K562 (cell line): ENCODE results near the gene PRM2. TPM values are rescaled to one million over a fixed set of nuclear protein-coding genes. Genes with fewer than 3 reads are reported as not detected.

Source experiments
- DACH1 ChIP-seq: fragments of 450-650 bp; IDR thresholded peaks from 2 replicates; pipeline ENCODE4 v1.6.1; 2018; ENCODE audit not compliant: partially characterized antibody
- ELF1 ChIP-seq: fragments of 200-800 bp; sonication (Bioruptor generic); IDR thresholded peaks from 2 replicates; pipeline ENCODE4 v1.6.1; 2016; ENCODE audit warnings: missing genetic modification characterization, missing compliant biosample characterization
- EWSR1 ChIP-seq: fragments of 450-650 bp; IDR thresholded peaks from 2 replicates; pipeline ENCODE4 v1.6.1; 2018; ENCODE audit warnings: borderline replicate concordance, mild to moderate bottlenecking, low read depth, moderate library complexity; ENCODE audit not compliant: partially characterized antibody
- HMG20B ChIP-seq: fragments of 250-450 bp; sonication (Bioruptor Pico); IDR thresholded peaks from 2 replicates; pipeline ENCODE4 v1.5.0; 2021; ENCODE audit warnings: mild to moderate bottlenecking
- KAT8 ChIP-seq: fragments of 450-650 bp; IDR thresholded peaks from 2 replicates; pipeline ENCODE4 v1.6.1; 2016; ENCODE audit warnings: low read depth, mild to moderate bottlenecking
- MAZ ChIP-seq, 2 experiments: fragments of 450-650 bp in 1 of 2; sonication (generic) in 1 of 2; formaldehyde crosslinking; IDR thresholded peaks in 1 of 2; conservative IDR thresholded peaks in 1 of 2; 2 replicates each; pipeline versions ENCODE4 v1.4.0 to v1.5.0; 2020; ENCODE audit warnings: mild to moderate bottlenecking in 1 of 2, missing genetic modification reagents in 1 of 2
- MED1 ChIP-seq: sonication (generic); formaldehyde crosslinking; IDR thresholded peaks from 2 replicates; pipeline ENCODE4 v1.8.1; 2023; ENCODE audit warnings: missing genetic modification reagents, borderline replicate concordance
- MYBL2 ChIP-seq, 2 experiments: fragments of 450-650 bp in 1 of 2; sonication (generic) in 1 of 2; formaldehyde crosslinking in 1 of 2; IDR thresholded peaks; 2 replicates each; pipeline versions ENCODE4 v1.6.1 to v1.8.1; 2017 to 2022; ENCODE audit warnings: borderline replicate concordance in 1 of 2, inconsistent platforms in 1 of 2, low read depth in 1 of 2, mild to moderate bottlenecking in 1 of 2, missing genetic modification reagents in 1 of 2, moderate library complexity in 1 of 2
- NBN ChIP-seq: fragments of 450-650 bp; IDR thresholded peaks from 2 replicates; pipeline ENCODE4 v1.6.1; 2016; ENCODE audit warnings: low read depth, mild to moderate bottlenecking
- OTX1 ChIP-seq: fragments of 450-650 bp; formaldehyde crosslinking; IDR thresholded peaks from 2 replicates; pipeline ENCODE4 v1.4.0; 2022; ENCODE audit warnings: mild to moderate bottlenecking
- POLR3A ChIP-seq: IDR thresholded peaks from 2 replicates; pipeline ENCODE4 v1.6.1; 2011; ENCODE audit warnings: borderline replicate concordance, mild to moderate bottlenecking, moderate library complexity; ENCODE audit not compliant: insufficient read length, insufficient read depth; ENCODE audit errors: extremely low read depth
- PRMT5 ChIP-seq: sonication (generic); formaldehyde crosslinking; IDR thresholded peaks from 2 replicates; pipeline ENCODE4 v1.5.0; 2020; ENCODE audit warnings: missing genetic modification reagents
- SMARCA4 ChIP-seq: fragments of 450-650 bp; IDR thresholded peaks from 2 replicates; pipeline ENCODE4 v1.6.1; 2016
- SNIP1 ChIP-seq: fragments of 450-650 bp; IDR thresholded peaks from 2 replicates; pipeline ENCODE4 v1.7.1; 2017; ENCODE audit warnings: low read depth, mild to moderate bottlenecking
- SREBF1 ChIP-seq: fragments of 150-350 bp; IDR thresholded peaks from 2 replicates; pipeline ENCODE4 v1.6.1; 2014; ENCODE audit warnings: antibody characterized with exemption, low read depth, low read length, borderline replicate concordance
- ZBTB1 ChIP-seq: sonication (generic); formaldehyde crosslinking; IDR thresholded peaks from 2 replicates; pipeline ENCODE4 v1.8.1; 2023; ENCODE audit warnings: missing genetic modification reagents, low read depth, mild to moderate bottlenecking, borderline replicate concordance
- ZNF507 ChIP-seq: conservative IDR thresholded peaks from 2 replicates; pipeline ENCODE4 v1.6.1; 2017; ENCODE audit warnings: missing genetic modification characterization, missing compliant biosample characterization
- ZNF695 ChIP-seq: fragments of 450-650 bp; formaldehyde crosslinking; IDR thresholded peaks from 2 replicates; pipeline ENCODE4 v1.4.0; 2020; ENCODE audit warnings: mild to moderate bottlenecking, moderate library complexity
- ZNF77 ChIP-seq: fragments of 250-450 bp; sonication (Bioruptor Pico); IDR thresholded peaks from 2 replicates; pipeline ENCODE4 v1.5.0; 2020
- polyA plus RNA-seq, 8 experiments: library from polyadenylated mRNA; depleted of rRNA in 4 of 8; stranded (reverse) in 5 of 8; unstranded in 3 of 8; fragments of >200 nt; fragmentation: Nextera tagmentation in 2 of 8; fragmentation: Illumina TruSeq in 1 of 8; extraction: Ambion mirVana in 2 of 8; extraction: Trizol in 1 of 8; gene quantifications; 2 replicates each; pipeline versions ENCODE4 v1.2.1 to v1.2.3, GENCODE V29; 2011 to 2014; ENCODE audit warnings: inconsistent platforms in 1 of 8, missing spikeins in 1 of 8
- total RNA-seq, 7 experiments: library from RNA; depleted of rRNA in 6 of 7; stranded (reverse); fragments of >200 nt in 6 of 7; fragmentation: Illumina TruSeq in 2 of 7; extraction: Trizol in 2 of 7; gene quantifications; 2 replicates each; pipeline versions ENCODE4 v1.2.1 to v1.2.3, GENCODE V29; 2011 to 2021; ENCODE audit warnings: low replicate concordance in 1 of 7
- TF ChIP-seq, protein P1 (sequence below): fragments of 450-650 bp; IDR thresholded peaks from 2 replicates; pipeline ENCODE4 v1.7.0; 2016; ENCODE audit warnings: borderline replicate concordance
- TF ChIP-seq, protein P2 (sequence below): fragments of 450-650 bp; IDR thresholded peaks from 2 replicates; pipeline ENCODE4 v1.6.1; 2016; ENCODE audit warnings: mild to moderate bottlenecking
- TF ChIP-seq, protein P3 (sequence below): fragments of 200-800 bp; sonication (Bioruptor generic); IDR thresholded peaks from 2 replicates; pipeline ENCODE4 v1.6.1; 2017; ENCODE audit warnings: missing genetic modification characterization, missing compliant biosample characterization

PRM2 gene
- total and polyA plus RNA-seq, 9 of the 15 experiments (the other 6 are each of a cell fraction or from before 2014, with no cell fraction given): not detected

DNA sequence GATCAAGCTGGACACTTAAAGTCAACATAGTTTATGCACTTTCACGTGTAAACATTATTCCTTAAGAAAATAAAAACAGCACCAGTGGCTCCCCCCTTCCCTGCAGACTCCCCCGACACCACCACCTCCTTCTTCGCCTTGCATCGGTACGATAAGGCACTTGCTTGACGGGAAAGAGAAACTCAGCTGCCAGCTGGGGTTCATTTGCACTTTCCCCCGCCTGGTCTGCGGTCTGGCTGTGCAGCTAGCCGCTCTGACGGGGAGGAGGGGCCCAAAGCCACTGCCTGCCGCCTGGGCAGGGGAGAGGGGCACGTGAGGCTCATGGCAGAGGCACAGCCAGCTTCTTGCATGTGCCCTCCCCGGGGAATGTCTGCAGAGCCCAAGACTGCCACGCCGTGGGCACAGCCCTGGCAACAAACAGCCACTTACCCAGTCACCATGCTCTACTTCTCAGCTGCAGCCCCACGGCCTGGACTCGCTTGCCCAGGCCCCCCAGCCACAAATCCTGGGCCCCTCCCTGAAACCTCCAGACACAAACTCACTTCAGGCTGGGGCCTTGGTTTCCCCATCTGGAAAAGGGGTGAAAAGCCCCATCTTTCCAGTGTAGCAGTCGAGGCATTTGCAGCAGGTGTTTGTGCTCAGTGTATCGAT lies 21.3 kb upstream of the PRM2 start (continued):
- TF ChIP-seq EWSR1 (no peak), MYBL2 (IDR thresholded peaks at IDR 0.05; ENCODE audit: low read depth) (no peak), MYBL2 (CRISPR knock-in tag; IDR thresholded peaks at IDR 0.05; ENCODE audit: borderline replicate concordance) (no peak), DACH1 (peak; percentile 58), SREBF1 (no peak), OTX1 (CRISPR knock-in tag) (no peak), MED1 (no peak), ZBTB1 (CRISPR knock-in tag) (peak; percentile 63; the same call in 1 of the 2 replicates), SMARCA4 (peak; percentile 62; the same call in 1 of the 2 replicates), MAZ (CRISPR knock-in tag; conservative IDR thresholded peaks at IDR 0.05 in 1 of 2, IDR thresholded peaks at IDR 0.05 in 1 of 2) (peak; percentile 41 to 78; a peak in 3 of 4 replicates), ZNF507 (tag) (no peak), ELF1 (tag) (no peak), HMG20B (CRISPR knock-in tag) (no peak), ZNF695 (no peak), PRMT5 (CRISPR knock-in tag) (no peak), ZNF77 (no peak), SNIP1 (no peak), NBN (no peak), POLR3A (no peak), KAT8 (no peak)
- TF ChIP-seq, protein P1, sequence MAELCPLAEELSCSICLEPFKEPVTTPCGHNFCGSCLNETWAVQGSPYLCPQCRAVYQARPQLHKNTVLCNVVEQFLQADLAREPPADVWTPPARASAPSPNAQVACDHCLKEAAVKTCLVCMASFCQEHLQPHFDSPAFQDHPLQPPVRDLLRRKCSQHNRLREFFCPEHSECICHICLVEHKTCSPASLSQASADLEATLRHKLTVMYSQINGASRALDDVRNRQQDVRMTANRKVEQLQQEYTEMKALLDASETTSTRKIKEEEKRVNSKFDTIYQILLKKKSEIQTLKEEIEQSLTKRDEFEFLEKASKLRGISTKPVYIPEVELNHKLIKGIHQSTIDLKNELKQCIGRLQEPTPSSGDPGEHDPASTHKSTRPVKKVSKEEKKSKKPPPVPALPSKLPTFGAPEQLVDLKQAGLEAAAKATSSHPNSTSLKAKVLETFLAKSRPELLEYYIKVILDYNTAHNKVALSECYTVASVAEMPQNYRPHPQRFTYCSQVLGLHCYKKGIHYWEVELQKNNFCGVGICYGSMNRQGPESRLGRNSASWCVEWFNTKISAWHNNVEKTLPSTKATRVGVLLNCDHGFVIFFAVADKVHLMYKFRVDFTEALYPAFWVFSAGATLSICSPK: no peak
- TF ChIP-seq, protein P2, sequence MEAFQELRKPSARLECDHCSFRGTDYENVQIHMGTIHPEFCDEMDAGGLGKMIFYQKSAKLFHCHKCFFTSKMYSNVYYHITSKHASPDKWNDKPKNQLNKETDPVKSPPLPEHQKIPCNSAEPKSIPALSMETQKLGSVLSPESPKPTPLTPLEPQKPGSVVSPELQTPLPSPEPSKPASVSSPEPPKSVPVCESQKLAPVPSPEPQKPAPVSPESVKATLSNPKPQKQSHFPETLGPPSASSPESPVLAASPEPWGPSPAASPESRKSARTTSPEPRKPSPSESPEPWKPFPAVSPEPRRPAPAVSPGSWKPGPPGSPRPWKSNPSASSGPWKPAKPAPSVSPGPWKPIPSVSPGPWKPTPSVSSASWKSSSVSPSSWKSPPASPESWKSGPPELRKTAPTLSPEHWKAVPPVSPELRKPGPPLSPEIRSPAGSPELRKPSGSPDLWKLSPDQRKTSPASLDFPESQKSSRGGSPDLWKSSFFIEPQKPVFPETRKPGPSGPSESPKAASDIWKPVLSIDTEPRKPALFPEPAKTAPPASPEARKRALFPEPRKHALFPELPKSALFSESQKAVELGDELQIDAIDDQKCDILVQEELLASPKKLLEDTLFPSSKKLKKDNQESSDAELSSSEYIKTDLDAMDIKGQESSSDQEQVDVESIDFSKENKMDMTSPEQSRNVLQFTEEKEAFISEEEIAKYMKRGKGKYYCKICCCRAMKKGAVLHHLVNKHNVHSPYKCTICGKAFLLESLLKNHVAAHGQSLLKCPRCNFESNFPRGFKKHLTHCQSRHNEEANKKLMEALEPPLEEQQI: no peak
- TF ChIP-seq, protein P3, sequence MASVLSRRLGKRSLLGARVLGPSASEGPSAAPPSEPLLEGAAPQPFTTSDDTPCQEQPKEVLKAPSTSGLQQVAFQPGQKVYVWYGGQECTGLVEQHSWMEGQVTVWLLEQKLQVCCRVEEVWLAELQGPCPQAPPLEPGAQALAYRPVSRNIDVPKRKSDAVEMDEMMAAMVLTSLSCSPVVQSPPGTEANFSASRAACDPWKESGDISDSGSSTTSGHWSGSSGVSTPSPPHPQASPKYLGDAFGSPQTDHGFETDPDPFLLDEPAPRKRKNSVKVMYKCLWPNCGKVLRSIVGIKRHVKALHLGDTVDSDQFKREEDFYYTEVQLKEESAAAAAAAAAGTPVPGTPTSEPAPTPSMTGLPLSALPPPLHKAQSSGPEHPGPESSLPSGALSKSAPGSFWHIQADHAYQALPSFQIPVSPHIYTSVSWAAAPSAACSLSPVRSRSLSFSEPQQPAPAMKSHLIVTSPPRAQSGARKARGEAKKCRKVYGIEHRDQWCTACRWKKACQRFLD (CRISPR knock-in tag): 0 out of 2 replicates have a peak, but pooled peaks have one; percentile 33
